HG02852 (cell line): ENCODE data around the gene IQSEC3.
A peak's percentile ranks its signal among the peaks of the same experiment; 100 is the strongest.

Experiments used
- ATAC-seq: cut with Tn5 transposase; IDR thresholded peaks from one replicate; pipeline ENCODE4 v1.9.1; 2021; ENCODE audit warnings: mild to moderate bottlenecking, moderate library complexity; ENCODE audit not compliant: unreplicated experiment

IQSEC3 gene

GRCh38 chr12:78981-79380, 12.4 kb downstream of the IQSEC3 start:
- no peak for ATAC-seq

- ATAC-seq = no peak
These were observed 14.2 kb downstream of the IQSEC3 start for GRCh38 chr12:80681-81190.

GRCh38 chr12:82740-83139, 16.2 kb downstream of the IQSEC3 start:
- ATAC-seq = no peak

GRCh38 chr12:84056-84455, 17.5 kb downstream of the IQSEC3 start:
- ATAC-seq = no peak

- no peak for ATAC-seq
These were observed 18.7 kb downstream of the IQSEC3 start for GRCh38 chr12:85191-85666.

GRCh38 chr12:87315-87714, 20.7 kb downstream of the IQSEC3 start:
- ATAC-seq = no peak

GRCh38 chr12:87856-88255, 21.3 kb downstream of the IQSEC3 start:
- ATAC-seq = no peak

GRCh38 chr12:89653-90052, 23.1 kb downstream of the IQSEC3 start:
- no peak for ATAC-seq

- no peak for ATAC-seq
These were observed 24.6 kb downstream of the IQSEC3 start for GRCh38 chr12:91213-91612.

- ATAC-seq = no peak
These were observed 26.9 kb downstream of the IQSEC3 start for GRCh38 chr12:93266-94005.

GRCh38 chr12:96543-96942, 30.0 kb downstream of the IQSEC3 start:
- no peak for ATAC-seq

- no peak for ATAC-seq
These were observed 32.4 kb downstream of the IQSEC3 start for GRCh38 chr12:98924-99352.

- no peak for ATAC-seq
These were observed 33.0 kb downstream of the IQSEC3 start for GRCh38 chr12:99605-100004.

GRCh38 chr12:101969-102878, 35.7 kb downstream of the IQSEC3 start:
- ATAC-seq = no peak

GRCh38 chr12:102879-103168, 36.3 kb downstream of the IQSEC3 start:
- ATAC-seq = no peak

GRCh38 chr12:103169-103981, 36.8 kb downstream of the IQSEC3 start:
- no peak for ATAC-seq

- ATAC-seq = no peak
These were observed 38.0 kb downstream of the IQSEC3 start for GRCh38 chr12:104551-105081.

- ATAC-seq = no peak
These were observed 39.1 kb downstream of the IQSEC3 start for GRCh38 chr12:105696-106095.

GRCh38 chr12:106118-106591, 39.6 kb downstream of the IQSEC3 start:
- ATAC-seq = peak; percentile 82

GRCh38 chr12:108594-108993, 42.0 kb downstream of the IQSEC3 start:
- ATAC-seq = no peak

- no peak for ATAC-seq
These were observed 42.9 kb downstream of the IQSEC3 start for GRCh38 chr12:109446-109845.
